Activated effector memory CD4-positive, alpha-beta T cell treated with Interleukin-2 at 50 U/mL for 16 hours (primary cell): ENCODE measurements around the gene CDKAL1.
"Not testable (repeated sequence)": the region's sequence is repeated elsewhere in the genome, so short reads cannot be mapped to it uniquely, and the experiment has no call there.

Source experiments
- DNase-seq: peaks from one replicate; pipeline ENCODE4 v3.0.0-alpha.2; 2020

Gene CDKAL1

DNA sequence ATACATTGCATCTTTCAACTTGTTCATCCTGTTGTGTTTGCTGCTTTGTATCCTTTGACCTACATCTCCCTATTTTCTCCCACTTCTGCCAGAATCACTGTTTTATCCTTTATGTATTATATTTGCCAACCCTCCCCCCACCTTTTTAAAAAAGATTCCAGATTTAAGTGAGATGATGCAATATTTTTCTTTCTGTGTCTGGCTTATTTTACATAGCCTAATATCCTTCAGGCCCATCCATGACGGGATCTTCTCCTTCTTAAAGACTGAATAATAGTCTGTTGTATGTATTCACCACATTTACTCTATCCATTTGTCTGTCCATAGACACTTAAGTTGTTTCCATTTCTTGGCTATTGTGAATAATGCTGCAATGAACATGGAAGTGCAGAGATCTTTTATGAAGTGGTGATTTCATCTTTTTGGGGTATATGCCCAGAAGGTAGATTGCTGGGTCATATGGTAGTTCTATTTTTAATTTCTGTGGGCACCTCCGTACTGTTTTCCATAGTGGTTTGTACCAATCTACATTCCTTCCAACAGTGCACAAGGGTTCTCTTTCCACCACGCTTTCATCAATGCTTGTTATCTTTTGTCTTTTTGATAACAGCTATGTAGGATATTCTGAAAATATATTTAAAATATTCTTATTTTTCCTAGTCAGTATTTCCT lies 181.0 kb downstream of the CDKAL1 start:
- no peak for DNase-seq

DNA sequence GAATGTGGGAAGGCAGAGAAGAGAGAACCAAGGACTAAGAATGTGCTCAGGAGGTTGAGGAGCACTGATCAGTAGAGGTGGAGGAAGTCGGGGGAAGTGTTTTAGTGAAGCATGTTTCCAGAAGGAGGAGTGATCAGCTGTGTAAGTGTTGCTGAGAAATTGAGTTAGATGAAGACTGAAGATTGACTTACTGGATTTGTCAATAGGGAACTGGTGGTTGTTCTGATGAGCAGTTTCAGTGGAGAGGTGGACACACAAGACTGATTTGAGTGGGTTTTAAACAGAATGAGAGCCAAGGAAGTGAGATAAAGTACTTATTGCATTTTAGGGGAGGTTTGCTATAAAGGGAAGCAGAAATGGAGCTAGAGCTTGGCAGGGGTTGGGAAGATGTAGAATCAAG lies 182.6 kb downstream of the CDKAL1 start:
- DNase-seq, result no peak

GRCh38 chr6:20717743-20718142 lies 183.5 kb downstream of the CDKAL1 start:
- DNase-seq, result no peak

DNA sequence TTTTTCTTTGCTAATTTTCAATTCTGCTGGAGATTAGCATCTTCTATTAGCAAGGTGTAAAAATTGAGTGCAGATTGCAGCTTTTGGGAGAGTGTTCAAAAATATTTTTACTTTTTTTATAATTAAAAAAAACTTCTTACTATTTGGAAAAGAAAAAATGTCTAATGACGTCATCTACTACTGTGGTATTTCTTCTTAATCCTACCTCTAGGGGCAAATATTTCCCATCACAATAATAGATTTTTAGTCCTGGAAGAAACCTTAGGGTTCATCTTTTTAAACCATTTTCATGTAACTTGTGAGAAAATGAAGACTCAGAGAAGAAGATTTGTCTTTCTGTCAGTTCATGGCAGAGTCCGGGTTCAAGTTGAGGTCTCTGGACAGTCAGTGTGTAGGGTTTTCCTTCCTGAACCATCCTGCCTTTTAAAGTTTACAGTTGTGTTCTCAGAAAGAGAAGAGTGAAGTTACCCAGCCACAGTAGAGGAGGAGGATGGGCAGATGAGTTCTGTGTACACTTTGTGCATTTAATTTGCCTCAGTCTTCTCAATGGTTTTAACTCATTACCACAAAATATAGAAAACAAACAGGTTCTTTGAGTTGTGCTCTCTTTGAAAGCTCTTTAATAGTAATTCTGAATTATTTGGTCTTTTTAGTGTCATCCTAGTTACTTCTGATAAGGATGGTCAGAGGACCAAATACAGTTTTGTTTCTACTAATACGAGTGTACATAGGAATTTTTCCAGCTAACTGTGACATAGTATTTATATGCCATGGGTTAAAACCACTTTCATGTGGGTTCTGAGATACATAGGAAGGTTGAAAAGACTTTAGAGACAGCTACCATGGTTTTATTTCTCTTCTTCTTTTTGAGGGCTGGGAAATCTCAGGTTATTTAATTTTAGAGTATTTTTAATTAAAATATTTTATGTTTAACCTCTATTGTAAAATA lies 184.7 kb downstream of the CDKAL1 start:
- no peak for DNase-seq

DNA sequence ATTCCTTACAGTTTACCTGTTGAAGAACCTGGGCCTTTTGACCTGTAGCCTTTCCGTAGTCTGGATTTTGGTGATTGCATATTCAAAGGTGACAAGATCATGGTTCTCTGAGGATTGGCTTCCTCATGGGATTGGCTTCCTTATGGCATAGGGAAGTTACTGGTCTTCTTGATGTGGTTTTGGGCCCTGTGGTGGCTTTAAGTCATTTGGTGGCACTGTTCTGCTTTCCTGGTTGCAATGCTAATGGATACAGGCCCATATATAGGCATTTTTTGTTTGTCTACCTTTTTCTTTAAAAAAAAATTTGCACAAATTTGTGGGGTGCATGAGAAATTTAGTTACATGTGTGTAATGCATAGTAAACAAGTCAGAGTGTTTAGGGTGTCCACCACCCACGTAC lies 185.7 kb downstream of the CDKAL1 start:
- no peak for DNase-seq

- not testable (repeated sequence) for DNase-seq
Observed at GRCh38 chr6:20721121-20721520, 186.9 kb downstream of the CDKAL1 start.

GRCh38 chr6:20722455-20722854 lies 188.2 kb downstream of the CDKAL1 start:
- DNase-seq, result no peak

DNA sequence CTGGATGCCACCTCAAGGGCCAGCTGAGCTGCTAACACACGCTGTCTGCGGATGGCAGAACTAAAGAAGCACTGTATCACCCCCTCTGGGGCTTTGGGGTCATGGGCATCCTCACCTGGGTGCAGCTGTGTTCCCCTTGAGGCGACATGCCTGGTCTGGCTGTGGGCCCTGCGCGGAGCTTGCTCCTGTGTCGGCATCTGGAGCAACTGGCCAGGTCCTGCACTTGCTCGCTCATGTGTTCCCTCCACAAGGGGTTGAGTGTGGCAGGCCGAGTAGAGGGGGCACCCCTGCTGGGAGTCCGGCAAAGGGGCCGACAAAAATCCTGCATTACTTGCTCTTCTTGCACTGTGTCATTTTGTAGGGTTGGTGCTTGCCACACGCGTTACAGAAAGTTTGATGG lies 189.0 kb downstream of the CDKAL1 start:
- no peak for DNase-seq

- no peak for DNase-seq
Observed at GRCh38 chr6:20724443-20725190, 190.4 kb downstream of the CDKAL1 start.

GRCh38 chr6:20725235-20725634 lies 191.0 kb downstream of the CDKAL1 start:
- DNase-seq, result not testable (repeated sequence)

DNA sequence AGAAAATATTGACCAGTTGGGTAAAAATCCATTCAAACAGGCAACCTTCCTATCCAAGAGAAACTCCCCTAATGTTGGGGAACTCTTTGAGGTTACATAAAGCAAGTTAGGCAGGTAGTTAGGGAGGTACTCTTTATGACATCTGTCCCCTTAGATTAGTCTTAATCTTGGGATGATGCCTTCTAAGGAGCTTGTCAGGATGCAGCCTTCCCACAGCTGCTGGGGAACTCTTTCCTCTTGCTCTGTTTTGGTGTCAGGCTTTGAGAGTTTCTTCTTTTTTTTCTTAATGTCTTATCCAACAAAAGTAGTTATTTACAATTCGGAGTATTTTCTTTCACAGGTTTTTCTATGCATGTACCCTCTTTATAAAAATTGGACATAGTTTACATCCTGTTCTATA lies 194.8 kb downstream of the CDKAL1 start:
- DNase-seq, result no peak

DNA sequence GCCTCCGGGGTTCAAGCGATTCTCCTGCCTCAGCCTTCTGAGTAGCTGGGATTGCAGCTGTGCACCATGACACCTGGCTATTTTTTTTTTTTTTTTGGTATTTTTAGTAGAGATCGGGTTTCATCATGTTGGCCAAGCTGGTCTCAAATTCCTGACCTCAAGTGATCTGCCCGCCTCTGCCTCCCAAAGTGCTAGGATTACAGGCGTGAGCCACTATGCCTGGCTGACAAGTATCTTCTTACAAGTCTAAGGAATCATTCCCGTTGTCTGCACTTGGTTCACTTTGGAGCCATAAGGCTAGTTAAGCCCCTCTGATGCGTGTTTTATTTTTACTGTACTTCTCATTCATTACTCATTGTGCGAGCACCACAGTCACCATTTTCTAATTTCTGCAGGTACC lies 198.1 kb downstream of the CDKAL1 start:
- not testable (repeated sequence) for DNase-seq

- DNase-seq, result no peak
Observed at GRCh38 chr6:20732896-20733295, 198.6 kb downstream of the CDKAL1 start.

GRCh38 chr6:20737912-20738311 lies 203.7 kb downstream of the CDKAL1 start:
- DNase-seq, result no peak

DNA sequence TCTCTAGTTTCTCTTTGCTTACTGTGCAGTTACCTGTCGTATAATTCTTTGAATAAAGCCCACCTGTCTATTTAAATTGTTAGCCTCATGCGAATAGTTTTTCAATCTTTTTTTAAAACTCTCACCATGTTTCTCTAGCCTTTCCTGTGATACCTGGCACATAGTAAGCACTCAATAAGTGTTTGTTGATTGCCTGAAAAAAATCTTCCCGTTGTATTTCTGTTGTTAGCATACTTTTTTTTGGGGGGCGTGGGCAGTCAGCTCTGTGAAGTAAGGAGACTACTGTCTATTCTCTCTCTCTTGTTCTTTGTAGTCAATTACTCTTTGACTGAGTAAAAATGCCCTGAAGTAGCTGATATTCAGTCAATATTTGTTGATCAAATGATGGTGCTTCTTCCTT lies 205.8 kb downstream of the CDKAL1 start:
- DNase-seq, result no peak

DNA sequence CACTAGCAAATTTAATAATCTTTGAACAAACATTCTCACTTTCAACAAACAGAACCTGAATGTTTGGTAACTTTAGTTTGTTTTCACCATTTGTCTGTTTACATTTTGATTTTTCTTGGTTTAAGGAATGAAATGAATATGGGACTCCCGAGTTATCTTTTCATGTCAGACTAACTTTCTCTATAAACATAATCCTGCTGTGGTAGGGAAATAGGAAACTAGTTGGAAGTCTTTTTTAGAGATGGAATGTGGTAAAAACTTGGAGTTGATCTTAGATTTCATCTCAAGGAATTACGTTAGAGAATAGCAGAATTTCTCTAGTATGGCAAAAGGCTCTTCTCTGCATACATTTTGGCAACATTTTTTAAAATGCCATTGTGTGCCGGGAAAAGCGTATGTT lies 206.5 kb downstream of the CDKAL1 start:
- no peak for DNase-seq

GRCh38 chr6:20741490-20741889 lies 207.2 kb downstream of the CDKAL1 start:
- no peak for DNase-seq

- DNase-seq, result no peak
Observed at GRCh38 chr6:20744911-20745557, 210.8 kb downstream of the CDKAL1 start.

- no peak for DNase-seq
Observed at GRCh38 chr6:20746024-20746423, 211.8 kb downstream of the CDKAL1 start.

GRCh38 chr6:20746805-20747558 lies 212.7 kb downstream of the CDKAL1 start:
- DNase-seq, result no peak

GRCh38 chr6:20747991-20748390 lies 213.7 kb downstream of the CDKAL1 start:
- no peak for DNase-seq

GRCh38 chr6:20751293-20751935 lies 217.2 kb downstream of the CDKAL1 start:
- no peak for DNase-seq
